Hepatocyte (in vitro differentiated cells): ENCODE data around the gene MACROD2. TPM values are rescaled to one million over a fixed set of nuclear protein-coding genes. Genes with fewer than 3 reads are reported as not detected.

Experiments used
- DNase-seq: peaks from one replicate; pipeline ENCODE4 v3.0.0-alpha.2; 2016; ENCODE audit warnings: low spot score
- H2AFZ ChIP-seq: fragments of 200-600 bp; sonication (generic); 2 replicates; pipeline ENCODE4 v1.6.0; 2016; ENCODE audit warnings: antibody characterized with exemption, mild to moderate bottlenecking
- H3K27ac ChIP-seq: fragments of 200-600 bp; sonication (generic); 2 replicates; pipeline ENCODE4 v1.5.1; 2016; ENCODE audit warnings: mild to moderate bottlenecking
- H3K27me3 ChIP-seq: fragments of 200-600 bp; sonication (generic); 2 replicates; pipeline ENCODE4 v1.6.1; 2016
- H3K36me3 ChIP-seq: fragments of 200-600 bp; sonication (generic); replicated peaks from 2 replicates; pipeline ENCODE4 v1.5.1; 2016; ENCODE audit warnings: low read depth; ENCODE audit not compliant: insufficient read depth
- H3K4me1 ChIP-seq: fragments of 200-600 bp; sonication (generic); 2 replicates; pipeline ENCODE4 v1.5.1; 2016; ENCODE audit warnings: mild to moderate bottlenecking, moderate library complexity; ENCODE audit not compliant: insufficient read depth
- H3K4me2 ChIP-seq: fragments of 200-600 bp; sonication (generic); 2 replicates; pipeline ENCODE4 v1.6.0; 2016
- H3K4me3 ChIP-seq: fragments of 200-600 bp; sonication (generic); 2 replicates; pipeline ENCODE4 v1.5.1; 2016; ENCODE audit warnings: mild to moderate bottlenecking
- H3K79me2 ChIP-seq: fragments of 200-600 bp; sonication (generic); 2 replicates; pipeline ENCODE4 v1.6.0; 2017; ENCODE audit warnings: mild to moderate bottlenecking
- H3K9me2 ChIP-seq: fragments of 200-600 bp; sonication (generic); replicated peaks from 2 replicates; pipeline ENCODE4 v1.6.0; 2017; ENCODE audit warnings: mild to moderate bottlenecking; ENCODE audit not compliant: insufficient read depth
- H3K9me3 ChIP-seq: fragments of 200-600 bp; sonication (generic); 2 replicates; pipeline ENCODE4 v1.5.1; 2016; ENCODE audit warnings: low read depth, mild to moderate bottlenecking
- H4K20me1 ChIP-seq: fragments of 200-600 bp; sonication (generic); 2 replicates; pipeline ENCODE4 v1.6.0; 2016; ENCODE audit warnings: mild to moderate bottlenecking; ENCODE audit not compliant: insufficient read depth, poor library complexity, severe bottlenecking
- EZH2 ChIP-seq: fragments of 200-600 bp; sonication (generic); IDR thresholded peaks from 2 replicates; pipeline ENCODE4 v1.6.1; 2016; ENCODE audit warnings: antibody characterized with exemption, mild to moderate bottlenecking, borderline replicate concordance
- EZH2phosphoT487 ChIP-seq: fragments of 200-600 bp; sonication (generic); IDR thresholded peaks from one replicate; pipeline ENCODE4 v1.6.1; 2018; ENCODE audit warnings: antibody characterized with exemption, mild to moderate bottlenecking, low read depth, moderate library complexity; ENCODE audit not compliant: unreplicated experiment, severe bottlenecking
- WGBS: methylation state at CpG from one replicate; pipeline ENCODE4 v1.1.6; 2016; ENCODE audit warnings: low lambda C conversion rate; ENCODE audit errors: missing lambda C conversion rate; 5-methylcytosine and 5-hydroxymethylcytosine counted together
- polyA plus RNA-seq: library from polyadenylated mRNA; unstranded; fragments of >200 nt; fragmentation: Nextera tagmentation; extraction: Ambion mirVana; gene quantifications from 2 replicates; pipeline ENCODE4 v1.2.1, GENCODE V29; 2016
- total RNA-seq: library from RNA; depleted of rRNA; stranded (reverse); fragments of >200 nt; gene quantifications from 2 replicates; pipeline ENCODE4 v1.2.3, GENCODE V29; 2014
- TF ChIP-seq, protein P1 (sequence below): fragments of 200-600 bp; sonication (generic); IDR thresholded peaks from 2 replicates; pipeline ENCODE4 v1.5.1; 2016; ENCODE audit warnings: antibody characterized with exemption, mild to moderate bottlenecking; ENCODE audit not compliant: poor library complexity

Gene MACROD2
- total and polyA plus RNA-seq, 2 experiments from 2014 or later = 2.4 to 3.1 TPM

DNA sequence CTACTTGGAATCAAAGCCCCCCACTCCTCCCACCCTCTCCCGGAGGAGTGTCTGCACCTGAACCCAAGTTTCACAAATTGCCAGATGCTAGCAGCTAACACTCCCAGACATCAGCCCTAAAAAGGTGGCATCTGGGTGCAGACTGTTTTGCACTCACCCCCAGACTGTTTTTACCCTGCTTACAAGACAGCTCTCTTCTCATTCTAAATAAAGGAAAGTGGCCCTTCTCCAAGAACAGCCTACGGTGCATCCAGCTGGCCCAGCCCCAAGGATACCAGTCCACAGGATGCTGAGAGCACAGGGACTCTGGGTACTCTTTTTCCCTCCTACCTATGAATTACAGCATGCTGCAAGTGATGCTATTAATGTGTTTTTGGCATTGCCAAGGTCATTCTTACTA, 1184.1 kb downstream of the MACROD2 start:
- H3K27me3 ChIP-seq = no peaks in the 10 kb centered on the region
- WGBS = 75% methylated on average over 2 of the region's 2 CpGs
- no peaks in the 10 kb centered on the region for H4K20me1 ChIP-seq
- no peak overlapping the region for H3K27ac ChIP-seq
- no peaks in the 10 kb centered on the region for H3K9me2 ChIP-seq
- no peaks in the 10 kb centered on the region for H3K4me1 ChIP-seq
- no peak for DNase-seq
- TF ChIP-seq EZH2 (no peak), EZH2phosphoT487 (no peak)
- TF ChIP-seq, protein P1, sequence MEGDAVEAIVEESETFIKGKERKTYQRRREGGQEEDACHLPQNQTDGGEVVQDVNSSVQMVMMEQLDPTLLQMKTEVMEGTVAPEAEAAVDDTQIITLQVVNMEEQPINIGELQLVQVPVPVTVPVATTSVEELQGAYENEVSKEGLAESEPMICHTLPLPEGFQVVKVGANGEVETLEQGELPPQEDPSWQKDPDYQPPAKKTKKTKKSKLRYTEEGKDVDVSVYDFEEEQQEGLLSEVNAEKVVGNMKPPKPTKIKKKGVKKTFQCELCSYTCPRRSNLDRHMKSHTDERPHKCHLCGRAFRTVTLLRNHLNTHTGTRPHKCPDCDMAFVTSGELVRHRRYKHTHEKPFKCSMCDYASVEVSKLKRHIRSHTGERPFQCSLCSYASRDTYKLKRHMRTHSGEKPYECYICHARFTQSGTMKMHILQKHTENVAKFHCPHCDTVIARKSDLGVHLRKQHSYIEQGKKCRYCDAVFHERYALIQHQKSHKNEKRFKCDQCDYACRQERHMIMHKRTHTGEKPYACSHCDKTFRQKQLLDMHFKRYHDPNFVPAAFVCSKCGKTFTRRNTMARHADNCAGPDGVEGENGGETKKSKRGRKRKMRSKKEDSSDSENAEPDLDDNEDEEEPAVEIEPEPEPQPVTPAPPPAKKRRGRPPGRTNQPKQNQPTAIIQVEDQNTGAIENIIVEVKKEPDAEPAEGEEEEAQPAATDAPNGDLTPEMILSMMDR = no peak
- H3K79me2 ChIP-seq = no peaks in the 10 kb centered on the region
- no peak overlapping the region for H3K4me3 ChIP-seq
- no peaks in the 10 kb centered on the region for H3K9me3 ChIP-seq
- H3K36me3 ChIP-seq = no peaks in the 10 kb centered on the region
- no peak overlapping the region for H2AFZ ChIP-seq
- H3K4me2 ChIP-seq = no peak overlapping the region

DNA sequence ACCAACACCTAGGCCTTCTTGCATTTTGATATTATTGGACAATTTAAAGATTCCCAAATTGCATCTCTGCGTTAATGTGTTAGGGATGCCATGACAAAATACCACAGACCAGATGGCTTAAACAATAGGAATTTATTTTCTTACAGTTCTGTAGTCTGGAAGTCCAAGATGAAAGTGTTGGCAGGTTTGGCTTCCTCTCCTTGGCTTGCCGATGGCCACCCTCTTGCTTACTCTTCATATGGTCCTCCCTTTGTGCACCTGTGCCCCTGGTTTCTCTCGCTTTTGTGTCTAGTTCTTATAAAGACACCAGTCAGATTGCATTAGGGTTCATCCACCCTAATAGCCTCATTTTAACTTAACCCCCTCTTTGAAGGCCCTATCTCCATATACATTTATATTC, 1184.5 kb downstream of the MACROD2 start:
- Histone ChIP-seq H3K4me3 (no peak overlapping the region), H2AFZ (no peak overlapping the region), H3K79me2 (no peaks in the 10 kb centered on the region), H3K4me2 (no peak overlapping the region), H3K9me3 (no peaks in the 10 kb centered on the region), H3K27ac (no peak overlapping the region), H3K4me1 (no peaks in the 10 kb centered on the region), H4K20me1 (no peaks in the 10 kb centered on the region), H3K9me2 (no peaks in the 10 kb centered on the region), H3K36me3 (no peaks in the 10 kb centered on the region), H3K27me3 (no peaks in the 10 kb centered on the region)
- no peak for DNase-seq
- TF ChIP-seq, protein P1 = no peak
- TF ChIP-seq EZH2phosphoT487 = no peak
- no peak for TF ChIP-seq EZH2
- WGBS = 99% methylated on average over 3 of the region's 3 CpGs

DNA sequence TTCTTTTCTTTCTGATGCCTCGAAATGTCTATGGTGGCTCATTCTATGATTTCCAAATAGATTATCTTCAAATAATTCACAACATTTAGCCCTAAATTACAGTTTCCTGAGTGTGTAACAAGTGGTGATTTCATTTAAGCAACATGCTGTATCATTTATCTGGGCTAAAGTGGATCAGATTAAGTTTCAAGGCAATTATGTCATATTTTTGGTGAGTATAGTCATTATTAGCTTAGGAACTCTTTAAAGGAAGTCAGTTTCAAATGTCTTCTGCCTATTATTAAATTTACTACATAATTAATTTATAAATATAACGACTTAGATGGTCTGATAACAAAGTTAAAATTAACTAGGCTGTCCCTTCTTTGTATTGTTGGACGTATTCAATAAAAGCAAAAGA, 1190.0 kb downstream of the MACROD2 start:
- Histone ChIP-seq H2AFZ (no peak overlapping the region), H3K4me1 (peaks cover 5% of the 10 kb centered on the region), H3K4me3 (no peak overlapping the region), H3K9me3 (no peaks in the 10 kb centered on the region), H3K9me2 (no peaks in the 10 kb centered on the region), H3K27me3 (no peaks in the 10 kb centered on the region), H3K4me2 (no peak overlapping the region), H3K27ac (no peak overlapping the region), H3K79me2 (no peaks in the 10 kb centered on the region), H3K36me3 (no peaks in the 10 kb centered on the region), H4K20me1 (no peaks in the 10 kb centered on the region)
- DNase-seq = no peak
- TF ChIP-seq EZH2phosphoT487 (no peak), EZH2 (no peak)
- TF ChIP-seq, protein P1 = no peak
- 67% methylated on average over 3 of the region's 3 CpGs for WGBS

DNA sequence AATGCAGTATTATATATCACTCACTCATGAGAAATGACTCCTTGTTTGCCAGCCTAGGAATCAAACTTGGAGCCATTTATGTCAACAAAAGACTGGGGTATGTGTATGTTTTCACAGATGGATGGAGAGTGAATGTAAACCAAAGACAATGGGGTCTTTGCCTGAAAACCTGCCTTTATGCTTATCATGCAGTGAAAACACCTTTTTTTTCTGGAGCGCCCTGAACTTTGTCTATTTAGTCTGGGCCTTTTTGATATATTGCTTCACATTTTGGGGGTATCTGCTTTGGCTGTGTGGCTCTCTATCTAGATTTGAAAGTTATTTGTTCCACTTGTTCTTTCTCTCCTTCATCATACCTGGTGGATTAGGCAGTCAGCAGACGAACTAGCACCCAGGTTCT, 1190.6 kb downstream of the MACROD2 start:
- WGBS = 63% methylated on average over 2 of the region's 2 CpGs

More for the DNA sequence above, 1190.6 kb downstream of the MACROD2 start:
- Histone ChIP-seq H3K4me2 (no peak overlapping the region), H3K9me2 (no peaks in the 10 kb centered on the region), H3K36me3 (no peaks in the 10 kb centered on the region), H2AFZ (no peak overlapping the region), H3K27me3 (no peaks in the 10 kb centered on the region), H4K20me1 (no peaks in the 10 kb centered on the region), H3K9me3 (no peaks in the 10 kb centered on the region), H3K79me2 (no peaks in the 10 kb centered on the region), H3K27ac (no peak overlapping the region), H3K4me3 (no peak overlapping the region), H3K4me1 (peaks cover 5% of the 10 kb centered on the region)
- no peak for DNase-seq
- TF ChIP-seq EZH2 (no peak), EZH2phosphoT487 (no peak)
